ENCODE data around the gene FILIP1L. TPM values are rescaled to one million over a fixed set of nuclear protein-coding genes. Genes with fewer than 3 reads are reported as not detected.

Gene FILIP1L
- total and polyA plus RNA-seq, 2 donors from 2014 or later: 5.5 to 25.5 TPM

- H3K27ac ChIP-seq (ENCODE audit: low read depth in 2 of 2, low read length in 2 of 2): no peak overlapping the region
- intact Hi-C loops (cut with DNase I): no loop called here
- peak overlapping the region in 1 of 3 donors; percentile 23 for H3K9ac ChIP-seq (ENCODE audit: low read length in 3 of 3)
- H3K36me3 ChIP-seq (ENCODE audit: control insufficient read depth in 2 of 3, insufficient read depth in 3 of 3, low read length in 3 of 3): no peaks in the 10 kb centered on the region
- H3K27me3 ChIP-seq (ENCODE audit: control insufficient read depth, insufficient read depth, low read length): no peaks in the 10 kb centered on the region
- DNase-seq (no peak), FAIRE-seq (no peak)
- TF ChIP-seq, protein P1, sequence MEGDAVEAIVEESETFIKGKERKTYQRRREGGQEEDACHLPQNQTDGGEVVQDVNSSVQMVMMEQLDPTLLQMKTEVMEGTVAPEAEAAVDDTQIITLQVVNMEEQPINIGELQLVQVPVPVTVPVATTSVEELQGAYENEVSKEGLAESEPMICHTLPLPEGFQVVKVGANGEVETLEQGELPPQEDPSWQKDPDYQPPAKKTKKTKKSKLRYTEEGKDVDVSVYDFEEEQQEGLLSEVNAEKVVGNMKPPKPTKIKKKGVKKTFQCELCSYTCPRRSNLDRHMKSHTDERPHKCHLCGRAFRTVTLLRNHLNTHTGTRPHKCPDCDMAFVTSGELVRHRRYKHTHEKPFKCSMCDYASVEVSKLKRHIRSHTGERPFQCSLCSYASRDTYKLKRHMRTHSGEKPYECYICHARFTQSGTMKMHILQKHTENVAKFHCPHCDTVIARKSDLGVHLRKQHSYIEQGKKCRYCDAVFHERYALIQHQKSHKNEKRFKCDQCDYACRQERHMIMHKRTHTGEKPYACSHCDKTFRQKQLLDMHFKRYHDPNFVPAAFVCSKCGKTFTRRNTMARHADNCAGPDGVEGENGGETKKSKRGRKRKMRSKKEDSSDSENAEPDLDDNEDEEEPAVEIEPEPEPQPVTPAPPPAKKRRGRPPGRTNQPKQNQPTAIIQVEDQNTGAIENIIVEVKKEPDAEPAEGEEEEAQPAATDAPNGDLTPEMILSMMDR (IDR thresholded peaks at IDR 0.05; ENCODE audit: borderline replicate concordance, extremely low read depth, insufficient read depth): no peak
- H3K4me1 ChIP-seq (ENCODE audit: control insufficient read depth in 2 of 3, insufficient read depth in 2 of 3, low read depth in 1 of 3, low read length in 3 of 3): peaks cover 0 to 8% (median 4%) of the 10 kb centered on the region in 3 donors
- no peak overlapping the region for H3K4me3 ChIP-seq (ENCODE audit: low read length in 3 of 3)
- H3K9me3 ChIP-seq (ENCODE audit: control insufficient read depth in 2 of 3, insufficient read depth in 1 of 3, low read length in 3 of 3): no peaks in the 10 kb centered on the region
Measured at GRCh38 chr3:100069472-100069871, 44.8 kb downstream of the FILIP1L start.

DNA sequence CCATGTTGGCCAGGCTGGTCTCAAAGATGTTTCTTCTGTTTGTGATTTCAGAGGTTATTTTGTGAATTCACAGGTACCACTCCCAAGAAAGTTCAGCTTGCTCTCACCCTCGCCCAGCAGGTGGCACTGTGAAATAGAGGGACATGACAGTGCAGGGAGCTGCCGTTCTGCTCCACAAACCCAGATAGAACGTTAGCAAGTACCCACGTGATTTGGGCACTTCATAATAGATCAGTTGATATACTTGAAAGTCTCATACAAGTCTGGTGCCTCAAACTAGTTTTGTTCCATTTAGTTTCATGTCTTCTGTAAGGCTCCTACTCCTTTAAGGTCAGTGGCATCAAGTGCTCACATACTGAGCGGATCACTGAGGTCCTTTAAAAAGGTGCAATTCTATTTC is 45.5 kb downstream of the FILIP1L start:
- H3K9ac ChIP-seq (ENCODE audit: low read length in 3 of 3): peak overlapping the region in 2 of 3 donors; percentile 23 to 39
- no peaks in the 10 kb centered on the region for H3K27me3 ChIP-seq (ENCODE audit: control insufficient read depth, insufficient read depth, low read length)
- DNase-seq: peak; percentile 82 to 92 (median 85)
- TF ChIP-seq, protein P1 (IDR thresholded peaks at IDR 0.05; ENCODE audit: borderline replicate concordance, extremely low read depth, insufficient read depth): peak; percentile 93
- peak; percentile 88 for FAIRE-seq
- peak overlapping the region in 2 of 3 donors; percentile 25 to 32 for H3K4me3 ChIP-seq (ENCODE audit: low read length in 3 of 3)
- intact Hi-C loops (cut with DNase I): no loop called here
- peaks cover 0 to 8% (median 4%) of the 10 kb centered on the region in 3 donors for H3K4me1 ChIP-seq (ENCODE audit: control insufficient read depth in 2 of 3, insufficient read depth in 2 of 3, low read depth in 1 of 3, low read length in 3 of 3)
- H3K27ac ChIP-seq (ENCODE audit: low read depth in 2 of 2, low read length in 2 of 2): no peak overlapping the region
- no peaks in the 10 kb centered on the region for H3K36me3 ChIP-seq (ENCODE audit: control insufficient read depth in 2 of 3, insufficient read depth in 3 of 3, low read length in 3 of 3)
- no peaks in the 10 kb centered on the region for H3K9me3 ChIP-seq (ENCODE audit: control insufficient read depth in 2 of 3, insufficient read depth in 1 of 3, low read length in 3 of 3)

- TF ChIP-seq, protein P1 (IDR thresholded peaks at IDR 0.05; ENCODE audit: borderline replicate concordance, extremely low read depth, insufficient read depth): no peak
- DNase-seq: no peak
- H3K9me3 ChIP-seq (ENCODE audit: control insufficient read depth in 2 of 3, insufficient read depth in 1 of 3, low read length in 3 of 3): no peaks in the 10 kb centered on the region
- H3K27me3 ChIP-seq (ENCODE audit: control insufficient read depth, insufficient read depth, low read length): no peaks in the 10 kb centered on the region
- H3K36me3 ChIP-seq (ENCODE audit: control insufficient read depth in 2 of 3, insufficient read depth in 3 of 3, low read length in 3 of 3): no peaks in the 10 kb centered on the region
- intact Hi-C loops (cut with DNase I): no loop called here
- peaks cover 0 to 8% (median 4%) of the 10 kb centered on the region in 3 donors for H3K4me1 ChIP-seq (ENCODE audit: control insufficient read depth in 2 of 3, insufficient read depth in 2 of 3, low read depth in 1 of 3, low read length in 3 of 3)
- no peak overlapping the region for H3K27ac ChIP-seq (ENCODE audit: low read depth in 2 of 2, low read length in 2 of 2)
- no peak overlapping the region for H3K4me3 ChIP-seq (ENCODE audit: low read length in 3 of 3)
- H3K9ac ChIP-seq (ENCODE audit: low read length in 3 of 3): no peak overlapping the region
- FAIRE-seq: no peak
Measured at GRCh38 chr3:100067589-100067988, 46.7 kb downstream of the FILIP1L start.

DNA sequence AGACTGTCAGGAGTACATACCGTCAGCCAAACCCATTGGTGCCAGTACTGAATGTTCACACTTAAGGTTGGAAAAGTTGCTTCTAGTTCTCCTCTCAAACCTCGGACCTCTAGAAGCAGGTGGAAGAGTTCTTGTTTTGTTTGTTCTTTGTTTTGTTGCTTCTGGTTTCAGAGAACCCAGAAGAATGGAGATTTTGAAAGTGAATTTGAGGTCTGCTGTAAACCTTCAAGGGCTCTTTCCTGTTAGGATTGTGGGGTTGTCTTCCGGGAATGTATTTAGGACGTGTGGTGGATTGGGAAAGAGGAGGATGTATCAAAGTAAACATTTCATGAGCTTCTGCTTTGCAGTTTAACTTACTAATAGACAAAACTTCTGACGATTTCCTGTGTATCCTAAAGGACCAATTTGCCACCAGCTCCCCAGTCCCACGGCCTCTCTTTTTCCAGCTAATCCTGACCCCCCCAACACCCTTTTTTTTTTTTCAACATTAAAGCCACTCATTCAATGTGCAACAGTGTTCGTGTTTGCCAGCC is 50.3 kb downstream of the FILIP1L start:
- DNase-seq: no peak
- Histone ChIP-seq H3K27ac (ENCODE audit: low read depth in 2 of 2, low read length in 2 of 2) (no peak overlapping the region), H3K36me3 (ENCODE audit: control insufficient read depth in 2 of 3, insufficient read depth in 3 of 3, low read length in 3 of 3) (no peaks in the 10 kb centered on the region), H3K9me3 (ENCODE audit: control insufficient read depth in 2 of 3, insufficient read depth in 1 of 3, low read length in 3 of 3) (no peaks in the 10 kb centered on the region), H3K27me3 (ENCODE audit: control insufficient read depth, insufficient read depth, low read length) (no peaks in the 10 kb centered on the region), H3K4me3 (ENCODE audit: low read length in 3 of 3) (no peak overlapping the region), H3K9ac (ENCODE audit: low read length in 3 of 3) (no peak overlapping the region), H3K4me1 (ENCODE audit: control insufficient read depth in 2 of 3, insufficient read depth in 2 of 3, low read depth in 1 of 3, low read length in 3 of 3) (peaks cover 0 to 2% (median under 1%) of the 10 kb centered on the region in 3 donors)
- FAIRE-seq: no peak
- intact Hi-C loops (cut with DNase I): no loop called here
- TF ChIP-seq, protein P1 (IDR thresholded peaks at IDR 0.05; ENCODE audit: borderline replicate concordance, extremely low read depth, insufficient read depth): no peak
